Measurements from ENCODE around the gene CHST13. TPM values are rescaled to one million over a fixed set of nuclear protein-coding genes. Genes with fewer than 3 reads are reported as not detected.

Gene CHST13
- total RNA-seq, 2 donors from 2014 or later, result 0.60 to 0.74 TPM

DNA sequence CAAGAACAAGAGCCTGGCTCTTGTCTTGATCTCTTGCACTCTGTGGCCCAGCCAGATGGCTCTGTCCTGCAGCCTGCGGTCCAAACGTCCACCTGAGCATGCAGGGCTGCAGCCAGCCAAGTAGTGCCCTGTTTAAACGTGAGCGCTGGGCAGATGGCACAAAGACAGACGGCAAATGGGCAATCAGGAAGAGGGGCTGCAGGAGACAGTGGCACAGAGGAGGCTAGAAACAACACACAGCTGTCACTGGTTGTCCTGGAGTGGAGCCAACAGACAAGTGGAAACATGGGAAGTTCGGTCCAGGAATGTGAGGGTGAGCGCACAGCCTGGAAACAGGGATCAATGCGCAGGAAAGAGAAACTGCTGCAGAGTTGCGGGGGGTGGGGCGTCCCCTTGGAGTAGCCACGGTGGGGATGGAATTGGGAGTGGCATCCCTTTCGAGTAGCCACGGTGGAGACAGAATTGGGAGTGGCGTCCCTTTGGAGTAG, 37.6 kb upstream of the CHST13 start:
- ATAC-seq, result no peak
- intact Hi-C loops (cut with DNase I), result no loop called here
- no peak for DNase-seq

DNA sequence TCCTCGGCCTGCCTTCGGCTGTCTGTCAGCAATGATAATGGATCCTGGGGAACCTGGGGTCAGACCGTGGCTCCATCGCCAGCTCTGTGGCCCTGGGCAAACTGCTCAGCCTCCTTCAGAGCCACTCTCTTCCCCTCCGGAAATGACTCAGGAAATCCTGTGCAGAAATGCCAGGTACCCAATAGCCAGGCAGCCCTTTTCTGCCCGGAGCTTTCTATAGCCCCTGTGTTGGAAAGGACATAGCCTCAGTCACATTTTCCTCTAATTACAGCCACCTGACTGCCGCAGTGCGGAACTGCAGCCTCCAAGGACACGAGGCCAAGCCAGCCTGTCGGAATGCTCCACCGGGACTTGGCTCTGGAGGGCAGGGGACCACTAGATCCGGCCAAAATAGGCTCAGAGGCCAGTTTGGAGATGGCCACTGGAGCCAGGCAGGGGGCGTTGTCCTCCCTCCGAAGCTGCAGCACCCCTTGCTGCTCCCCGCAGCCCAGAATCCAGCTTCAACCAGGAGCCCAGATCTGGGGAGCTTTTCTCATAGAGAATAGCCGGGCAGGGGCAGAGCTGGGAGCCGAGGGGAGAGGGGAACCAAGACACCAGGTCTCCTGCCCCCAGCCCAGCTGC, 36.7 kb upstream of the CHST13 start:
- peak; percentile 36 for DNase-seq
- intact Hi-C loops (cut with DNase I), result no loop called here
- ATAC-seq, result peak; percentile 41 to 58

DNA sequence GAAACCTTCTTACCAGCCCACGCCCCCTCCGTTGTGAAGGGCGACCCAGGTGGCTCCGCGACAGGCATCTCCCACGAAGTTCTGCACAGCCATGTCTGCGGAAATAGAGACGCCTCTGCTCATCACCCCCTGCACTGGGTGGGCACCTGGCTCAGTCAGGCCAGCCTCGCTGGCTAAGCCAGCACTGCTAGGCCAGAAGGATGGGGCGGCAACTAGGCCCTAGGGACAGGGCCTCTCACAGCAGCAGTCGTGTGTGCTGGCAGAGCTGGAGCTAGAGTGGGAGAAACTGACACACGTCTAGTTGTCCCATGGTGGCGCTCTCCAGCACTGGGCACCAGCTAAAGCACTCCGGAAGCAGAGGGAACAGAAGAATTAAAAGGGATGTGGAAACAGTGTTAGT, 35.8 kb upstream of the CHST13 start:
- DNase-seq, result no peak
- intact Hi-C loops (cut with DNase I), result no loop called here
- no peak for ATAC-seq

DNA sequence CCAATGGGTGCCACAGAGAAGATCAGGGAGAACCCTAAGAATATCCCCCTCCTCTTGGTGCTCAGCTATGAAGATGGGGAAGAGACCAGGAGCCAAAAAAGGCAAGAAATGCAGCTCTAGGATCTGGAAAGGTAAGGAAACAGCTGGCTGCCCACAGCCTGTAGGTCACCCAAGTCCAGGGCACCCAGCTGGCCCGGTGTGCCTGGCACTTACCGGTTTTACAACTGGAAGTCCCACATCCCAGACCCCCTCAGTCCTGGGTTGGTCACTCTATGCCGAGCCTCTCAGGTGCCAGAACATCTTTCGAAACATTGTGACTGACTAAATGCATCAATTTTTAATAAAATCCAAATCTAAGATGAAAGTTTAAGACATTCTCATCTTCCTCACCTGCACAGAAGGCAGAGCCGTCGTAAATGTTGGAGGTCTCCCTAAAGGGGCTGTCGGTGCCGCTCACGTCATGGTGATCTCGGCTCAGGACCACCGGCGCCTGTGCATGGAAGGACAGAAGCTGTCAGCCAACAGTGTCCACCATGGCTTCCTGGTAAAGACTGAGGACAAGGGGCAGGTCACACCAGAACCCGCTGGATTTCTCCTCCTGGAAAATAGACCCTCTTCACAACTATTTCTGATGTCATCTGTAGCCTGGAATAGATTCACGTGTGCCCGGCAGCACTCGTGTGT, 34.9 kb upstream of the CHST13 start:
- intact Hi-C loops (cut with DNase I), result no loop called here
- DNase-seq, result no peak

DNA sequence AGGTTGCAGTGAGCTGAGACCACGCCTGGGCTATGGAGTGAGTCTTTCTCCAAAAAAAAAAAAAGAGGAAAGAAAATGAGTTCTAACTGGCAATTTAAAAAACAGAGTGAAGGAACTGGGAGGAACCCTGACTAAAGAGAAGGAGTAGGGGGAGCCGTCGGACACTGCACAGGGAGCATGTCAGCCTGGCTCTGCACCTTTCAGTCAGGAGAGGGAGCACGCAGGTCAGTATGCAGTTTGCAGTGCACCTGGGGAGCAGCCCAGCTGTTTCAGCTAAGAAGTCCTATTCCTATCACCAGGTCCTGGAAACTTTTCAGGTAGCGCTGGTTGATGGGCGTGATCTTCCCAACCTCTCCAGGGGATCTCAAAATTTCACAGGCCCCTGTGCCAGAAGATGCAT, 33.3 kb upstream of the CHST13 start:
- intact Hi-C loops (cut with DNase I), result no loop called here
- ATAC-seq (no peak), DNase-seq (no peak)

More for the DNA sequence above, 34.9 kb upstream of the CHST13 start:
- no peak for ATAC-seq

DNA sequence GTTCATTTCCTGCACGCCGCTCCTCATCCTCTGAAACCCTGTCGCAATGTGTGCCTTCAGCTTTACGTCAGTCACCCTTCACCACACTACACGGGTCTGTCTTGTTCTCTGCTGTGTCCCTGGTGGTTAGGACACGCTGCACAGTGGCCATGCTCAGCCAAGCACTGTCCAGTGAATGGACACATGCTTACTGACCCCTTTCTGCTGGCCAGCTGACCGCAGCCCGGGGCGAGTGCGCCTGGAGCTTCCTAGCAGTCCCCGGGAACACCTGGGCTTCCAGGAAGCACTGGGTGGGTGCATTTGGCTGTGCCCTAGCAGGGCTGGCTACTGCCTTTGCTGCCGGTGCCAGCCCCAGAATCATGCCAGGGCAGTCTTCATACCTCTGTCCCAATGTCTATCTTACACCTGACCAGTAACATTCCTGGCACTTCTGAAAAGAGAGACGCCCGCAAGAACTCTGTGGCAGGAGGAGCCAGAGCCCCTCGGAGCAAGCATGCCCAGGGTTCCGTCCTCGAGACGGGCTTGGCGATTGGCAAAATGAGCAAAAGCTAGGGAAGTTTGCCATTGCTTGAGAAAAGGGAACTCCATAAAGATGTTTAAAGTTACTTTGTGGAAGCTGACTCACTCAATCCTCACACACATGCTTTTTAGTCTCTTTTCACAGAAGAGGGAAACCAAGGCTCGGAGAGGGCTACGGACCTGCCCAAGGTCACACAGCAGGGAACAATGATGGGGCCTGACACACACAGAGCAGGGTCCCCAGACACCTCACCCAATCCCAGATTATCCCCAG, 32.5 kb upstream of the CHST13 start:
- intact Hi-C loops (cut with DNase I), result no loop called here
- no peak for DNase-seq
- no peak for ATAC-seq

DNA sequence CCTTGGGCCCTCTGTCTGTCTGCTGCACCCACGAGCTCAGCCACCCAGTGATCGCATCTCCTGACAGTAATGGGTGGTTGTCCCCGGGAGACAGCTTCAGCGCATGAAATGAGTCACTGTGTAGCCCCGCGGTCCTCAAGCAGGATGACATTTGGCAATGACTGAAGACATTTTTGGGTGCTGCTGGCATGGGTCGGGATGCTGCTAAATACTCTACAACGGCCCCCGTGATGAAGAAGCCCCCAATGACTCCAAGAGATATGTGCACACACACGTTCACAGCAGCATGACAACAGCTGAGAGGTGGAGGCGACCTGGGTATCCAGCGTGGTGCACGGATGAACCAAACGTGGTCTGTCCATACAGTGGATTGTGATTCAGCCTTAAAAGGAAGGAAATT, 30.9 kb upstream of the CHST13 start:
- intact Hi-C loops (cut with DNase I), result no loop called here
- DNase-seq (no peak), ATAC-seq (no peak)

DNA sequence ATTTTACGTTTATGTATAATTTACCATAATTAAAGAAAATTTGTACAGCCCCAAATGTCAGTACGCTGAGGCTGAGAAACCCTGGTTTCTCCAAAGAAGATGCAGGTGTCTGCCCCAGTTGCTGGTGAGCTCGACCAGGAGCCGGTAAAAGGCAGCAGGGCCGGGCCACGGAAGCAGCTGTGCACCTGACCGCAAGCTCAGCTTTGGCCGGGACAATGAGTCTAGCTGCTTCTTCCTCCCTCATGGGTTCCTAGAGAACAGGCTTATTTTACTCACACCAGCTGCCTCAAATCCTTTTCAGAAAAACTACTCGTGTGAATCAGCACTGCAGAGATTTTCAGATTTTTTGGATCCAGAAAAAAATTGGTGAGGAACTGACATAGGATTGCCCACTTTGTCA, 30.2 kb upstream of the CHST13 start:
- intact Hi-C loops (cut with DNase I), result no loop called here
- DNase-seq (no peak), ATAC-seq (no peak)

DNA sequence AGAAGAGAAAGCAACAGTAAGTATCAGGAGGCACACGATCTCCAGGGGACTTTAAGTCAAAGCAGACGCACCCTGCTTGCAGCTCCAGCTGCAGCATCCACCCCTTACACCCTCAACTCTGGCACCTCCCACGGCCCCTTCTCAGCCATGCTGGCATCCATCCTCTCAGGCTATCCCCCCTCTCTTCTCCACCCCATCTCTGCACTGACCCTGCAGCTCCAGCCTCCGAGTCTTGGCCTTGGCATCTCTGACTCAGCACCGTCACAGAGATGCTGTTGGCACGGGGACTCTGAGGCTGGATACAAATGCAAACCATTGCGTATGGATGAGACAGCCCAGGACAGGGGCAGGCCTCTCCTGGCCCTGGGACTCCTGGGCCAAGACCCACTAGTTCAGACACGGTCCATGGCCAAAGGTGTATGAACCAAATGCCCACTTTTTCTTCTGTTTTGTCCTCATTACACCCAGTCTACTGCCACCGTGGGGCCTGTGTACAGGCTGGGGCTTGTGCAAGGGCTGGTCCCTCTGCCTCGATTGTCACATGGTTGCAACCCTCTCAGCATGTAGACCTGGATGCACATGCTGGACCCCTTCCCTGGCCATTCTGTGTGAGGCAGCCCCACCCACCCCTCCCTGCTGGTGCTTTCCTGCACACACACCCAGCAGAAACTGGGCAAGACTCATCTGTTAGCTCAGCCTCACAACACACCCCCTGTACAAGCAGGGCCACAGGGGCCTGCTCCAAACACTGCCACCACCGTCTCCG, 29.6 kb upstream of the CHST13 start:
- DNase-seq (no peak), ATAC-seq (no peak)
- intact Hi-C loops (cut with DNase I), result no loop called here

DNA sequence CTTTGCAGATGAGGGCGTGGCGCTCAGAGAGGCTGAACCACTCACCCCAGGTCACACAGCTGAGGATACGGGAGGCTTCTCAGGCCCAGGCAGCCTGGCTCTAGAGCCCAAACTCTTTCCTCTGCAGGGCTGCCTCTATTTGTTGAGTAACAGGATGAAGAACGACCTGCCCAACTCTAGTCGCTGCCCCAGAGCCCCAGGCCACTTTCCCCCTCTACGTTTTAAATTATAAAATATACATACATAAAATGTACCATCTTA, 29.1 kb upstream of the CHST13 start:
- intact Hi-C loops (cut with DNase I), result no loop called here
- ATAC-seq, result no peak
- DNase-seq, result no peak

DNA sequence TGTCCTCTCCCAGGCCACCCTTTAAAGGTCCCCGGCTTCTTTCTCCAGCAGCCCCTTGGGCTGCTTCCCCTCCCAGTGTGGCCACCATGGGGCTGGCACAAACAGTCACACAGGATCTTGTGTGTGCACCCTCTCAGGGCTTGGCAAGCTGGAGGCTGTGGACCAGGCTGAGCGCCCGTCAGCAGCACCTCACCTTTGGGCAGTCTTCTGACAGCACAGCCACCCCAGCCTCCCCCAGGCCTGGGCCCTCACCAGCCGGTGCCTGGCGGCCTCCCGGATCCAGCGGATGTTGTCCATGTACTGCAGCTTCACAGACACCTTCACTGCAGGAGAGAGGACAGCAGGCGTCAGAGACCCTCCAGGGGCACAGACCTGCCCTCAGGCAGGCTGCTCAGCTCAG, 28.2 kb upstream of the CHST13 start:
- DNase-seq (no peak), ATAC-seq (no peak)
- intact Hi-C loops (cut with DNase I), result no loop called here

DNA sequence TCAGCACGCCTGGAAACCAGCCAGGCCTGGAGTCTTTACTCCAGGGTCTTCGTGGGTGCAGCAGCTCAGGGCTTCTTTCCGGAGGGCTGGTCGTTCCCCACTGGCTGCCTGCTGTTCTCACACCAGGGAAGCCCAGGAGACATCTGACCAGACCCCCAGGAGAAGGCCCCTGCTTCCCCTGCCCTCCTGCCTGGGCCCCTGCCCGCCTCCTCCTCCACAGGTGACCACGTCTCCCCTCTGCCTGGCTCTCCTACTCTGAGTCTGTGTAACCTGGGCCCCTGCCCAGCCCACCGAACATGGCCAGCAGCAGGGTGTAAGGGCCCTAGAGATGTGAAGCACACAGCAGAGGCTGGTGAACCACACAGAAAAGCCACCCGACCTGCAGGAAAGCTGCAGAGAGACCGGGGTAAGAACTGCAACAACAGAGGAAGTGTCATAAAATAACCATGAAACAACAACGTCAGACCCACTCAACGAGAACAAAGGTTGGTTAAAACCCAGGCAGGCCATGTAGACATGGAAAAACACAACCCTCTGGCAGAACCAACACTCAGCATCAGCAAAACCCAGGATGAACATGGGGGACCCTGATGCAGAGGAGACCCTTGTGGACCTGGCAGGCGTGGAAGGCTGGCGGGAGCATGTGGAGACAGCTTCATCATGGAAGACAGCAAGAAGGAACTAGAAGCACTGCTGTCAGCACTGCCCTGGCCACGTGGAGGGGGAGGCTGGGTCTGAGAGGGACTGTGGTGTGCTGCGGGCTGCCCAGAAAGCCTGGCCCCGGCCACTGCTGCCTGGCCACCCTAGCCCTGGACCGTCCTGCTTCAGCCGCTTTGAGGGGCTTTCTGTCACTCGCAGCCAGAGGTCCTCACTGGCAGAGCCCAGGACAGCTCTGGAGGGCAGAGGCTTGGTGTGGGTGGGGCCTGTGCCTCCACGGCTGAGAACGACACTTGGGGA, 26.8 kb upstream of the CHST13 start:
- intact Hi-C loops (cut with DNase I), result no loop called here
- no peak for DNase-seq
- no peak for ATAC-seq

DNA sequence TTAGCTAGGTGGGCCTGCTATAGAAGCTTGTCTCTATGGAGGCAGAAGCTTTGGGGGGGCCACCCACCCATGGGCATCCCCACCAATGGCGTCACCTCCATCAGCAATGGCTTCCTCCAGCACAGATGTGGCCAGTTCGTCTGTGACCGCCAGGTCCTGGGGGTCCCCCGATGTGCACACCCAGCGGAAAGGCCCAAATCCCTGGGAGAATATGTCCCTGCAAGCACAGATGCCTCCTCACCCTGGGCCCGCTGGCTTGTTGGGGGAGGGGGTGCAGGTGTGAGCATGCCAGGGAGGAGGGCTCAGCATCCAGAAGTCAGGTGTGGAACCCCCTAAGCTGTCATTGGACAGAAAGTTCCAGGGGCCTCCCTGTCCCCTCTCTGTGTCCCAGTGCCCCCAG, 26.0 kb upstream of the CHST13 start:
- ATAC-seq, result no peak

DNA sequence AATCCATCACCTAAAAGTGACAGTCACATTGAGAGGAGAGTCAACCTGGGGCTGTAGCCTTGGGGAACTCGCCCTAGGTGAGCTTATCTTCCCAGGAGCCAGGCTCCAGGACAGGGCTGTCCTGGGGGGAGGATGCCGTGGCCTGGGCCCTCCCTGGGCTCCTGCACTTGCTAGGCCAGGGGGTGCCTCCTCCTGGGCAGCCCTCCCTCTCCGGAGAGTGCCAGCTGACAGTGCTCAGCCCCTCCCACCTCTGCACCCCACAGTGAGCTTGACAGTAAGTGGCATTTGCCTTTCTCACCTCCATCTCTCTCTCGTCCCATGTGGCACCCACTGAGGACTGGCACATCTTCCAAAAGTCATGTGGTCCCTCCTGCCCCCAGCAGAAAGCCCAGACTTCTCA, 25.5 kb upstream of the CHST13 start:
- DNase-seq (no peak), ATAC-seq (no peak)
- intact Hi-C loops (cut with DNase I), result no loop called here

More for the DNA sequence above, 26.0 kb upstream of the CHST13 start:
- DNase-seq, result no peak
- intact Hi-C loops (cut with DNase I), result no loop called here

DNA sequence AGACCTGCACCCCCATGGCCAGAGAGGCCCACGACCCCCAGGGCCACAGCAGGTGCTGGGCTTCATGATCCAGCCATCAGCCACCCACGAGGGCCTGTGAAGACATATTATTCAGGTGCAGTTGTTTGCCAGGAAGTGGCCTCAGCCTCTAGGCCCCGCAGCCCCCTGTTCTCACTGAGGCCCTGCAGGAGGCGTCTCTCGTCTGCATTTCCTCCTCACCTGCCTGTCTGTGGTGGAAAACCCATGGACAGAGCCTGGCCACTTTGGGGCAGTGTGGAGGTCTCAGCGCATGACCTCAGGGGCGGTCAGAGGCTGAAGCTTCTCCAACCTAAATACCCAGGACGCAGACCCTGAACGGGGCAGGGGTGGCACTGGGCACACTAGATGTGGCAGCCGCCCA, 25.0 kb upstream of the CHST13 start:
- DNase-seq, result no peak
- intact Hi-C loops (cut with DNase I), result no loop called here
- ATAC-seq, result no peak

DNA sequence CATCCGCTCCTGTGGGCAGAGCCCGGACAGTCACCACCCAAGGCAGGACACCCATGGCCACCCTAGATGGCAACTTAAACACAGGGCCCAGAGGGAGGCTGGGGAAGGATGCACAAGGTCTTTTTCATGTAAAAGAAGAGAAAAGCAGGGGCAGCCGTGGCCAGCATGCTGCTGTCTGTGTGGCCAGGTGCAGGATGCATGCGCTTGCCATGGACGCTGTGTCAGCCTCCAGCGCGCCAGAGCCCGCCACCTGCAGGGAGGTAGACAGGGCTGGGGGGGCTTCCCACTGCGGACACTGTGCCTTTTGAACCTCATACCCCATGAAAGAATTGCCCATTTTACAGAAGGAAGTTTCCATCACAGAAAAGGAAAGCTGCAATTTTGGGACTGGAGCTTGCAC, 24.6 kb upstream of the CHST13 start:
- intact Hi-C loops (cut with DNase I), result no loop called here
- DNase-seq, result no peak
- ATAC-seq, result no peak

DNA sequence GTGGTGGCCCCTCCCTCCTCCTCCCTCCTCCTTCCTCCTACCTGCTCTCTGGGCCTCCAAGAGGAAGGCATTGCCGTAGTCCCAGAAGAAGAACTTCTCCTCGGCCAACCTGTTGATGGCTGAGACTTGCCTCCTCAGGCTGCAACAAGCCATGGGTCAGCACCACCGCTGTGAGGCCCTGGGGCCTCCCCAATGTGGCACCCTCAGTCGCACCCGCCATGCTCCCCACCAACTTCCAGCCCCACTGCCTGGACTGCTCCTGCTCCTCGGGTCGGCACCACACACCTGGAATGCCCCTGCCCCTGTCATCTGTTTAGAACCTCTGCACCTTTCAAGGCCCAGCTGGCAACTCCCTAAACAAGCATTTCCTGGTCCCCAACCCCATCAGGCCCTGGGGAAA, 23.9 kb upstream of the CHST13 start:
- intact Hi-C loops (cut with DNase I), result no loop called here
- DNase-seq, result no peak
- ATAC-seq, result no peak

DNA sequence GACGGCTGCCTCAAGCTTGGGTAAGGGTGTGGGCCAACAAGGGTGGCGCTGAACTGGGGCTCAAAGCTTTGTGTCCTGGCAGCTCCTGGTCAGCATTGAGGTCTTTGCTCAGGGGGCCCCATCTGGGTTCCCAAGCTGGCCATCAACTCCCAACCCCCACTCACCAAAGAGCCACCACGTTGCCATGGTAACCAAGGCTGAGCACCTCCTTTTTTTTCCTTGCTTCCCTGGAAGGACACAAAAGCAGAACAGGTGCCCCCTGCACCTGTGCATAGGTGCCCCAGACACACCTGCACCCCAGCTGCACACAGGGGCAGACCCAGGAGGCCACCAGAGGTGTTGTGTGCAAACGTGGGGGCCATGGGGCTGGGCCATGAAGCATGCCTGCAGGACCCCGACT, 22.9 kb upstream of the CHST13 start:
- intact Hi-C loops (cut with DNase I), result no loop called here
- DNase-seq (no peak), ATAC-seq (no peak)

DNA sequence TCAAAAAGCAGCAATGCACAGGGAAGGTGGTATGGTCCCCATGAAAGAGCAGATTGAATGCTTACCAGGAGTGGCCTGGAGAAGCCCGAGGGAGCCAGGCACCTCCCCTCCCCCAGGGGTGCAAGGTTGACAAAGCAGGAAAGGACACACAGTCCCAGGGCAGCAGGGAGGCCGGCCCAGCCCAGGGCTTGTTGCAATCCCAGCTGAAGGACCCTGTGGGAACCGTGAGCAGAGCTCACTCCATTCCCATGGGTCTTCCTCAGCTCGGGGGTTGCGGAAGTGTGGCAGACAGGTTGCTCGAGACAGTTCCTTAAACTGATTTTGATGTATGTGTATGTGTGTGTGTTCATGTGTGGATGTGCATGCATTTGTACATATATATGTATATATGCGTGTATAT, 22.2 kb upstream of the CHST13 start:
- DNase-seq, result no peak
- intact Hi-C loops (cut with DNase I), result no loop called here
- peak in 1 of 2 donors; percentile 19 for ATAC-seq

All from left cardiac atrium (tissue), 4 donors.